HFFc6 (cell line): ENCODE results near the gene SNAPC4. TPM values are rescaled to one million over a fixed set of nuclear protein-coding genes. Genes with fewer than 3 reads are reported as not detected.

Experiments
- DNase-seq: peaks from one replicate; pipeline ENCODE4 v3.0.0-alpha.2; 2018
- H3K27ac Mint-ChIP-seq: 2 replicates; pipeline ENCODE4 v1.8.0; 2020; ENCODE audit warnings: mild to moderate bottlenecking, mixed read lengths
- H3K27me3 Mint-ChIP-seq: 2 replicates; pipeline ENCODE4 v1.8.0; 2021; ENCODE audit warnings: mild to moderate bottlenecking, moderate library complexity, mixed read lengths; ENCODE audit not compliant: insufficient read depth
- H3K36me3 Mint-ChIP-seq: 2 replicates; pipeline ENCODE4 v1.8.0; 2021; ENCODE audit warnings: low read depth, mixed read lengths
- H3K4me1 Mint-ChIP-seq: 2 replicates; pipeline ENCODE4 v1.8.0; 2020; ENCODE audit warnings: low read depth, mixed read lengths
- H3K4me3 Mint-ChIP-seq: 2 replicates; pipeline ENCODE4 v1.8.0; 2020; ENCODE audit warnings: mild to moderate bottlenecking, moderate library complexity, mixed read lengths
- H3K9me3 Mint-ChIP-seq: 2 replicates; pipeline ENCODE4 v1.8.0; 2020; ENCODE audit warnings: mild to moderate bottlenecking, mixed read lengths
- CTCF ChIP-seq: fragments of 200-600 bp; sonication (generic); IDR thresholded peaks from 2 replicates; pipeline ENCODE4 v1.5.0; 2021; ENCODE audit warnings: antibody characterized with exemption, mild to moderate bottlenecking
- total RNA-seq, 6 experiments: library from RNA; stranded (reverse); fragmentation: NEBNext Ultra II Directional; extraction: Animal tissue kit (Norgen Biotek cat#: 25700); gene quantifications; 2 replicates in 1 of 6; 3 replicates in 5 of 6; pipeline ENCODE4 v1.2.3, GENCODE V29; 2021

Gene SNAPC4
- total RNA-seq, 6 experiments from 2014 or later = 6.2 to 9.4 (median 6.5) TPM

GRCh38 chr9:136441191-136441680, 41.3 kb upstream of the SNAPC4 start:
- Mint-ChIP-seq H3K4me1 (peaks cover 25% of the 10 kb centered on the region), H3K27me3 (peaks cover 4% of the 10 kb centered on the region; the same call in 1 of the 2 replicates), H3K4me3 (no peak overlapping the region), H3K36me3 (peaks cover 12% of the 10 kb centered on the region), H3K9me3 (no peaks in the 10 kb centered on the region), H3K27ac (0 out of 2 replicates have a peak overlapping the region, but pooled peaks have one; percentile 60)
- no peak for TF ChIP-seq CTCF
- DNase-seq = peak; percentile 11

- peak within 1 kb of the TSS; percentile 93 for H3K4me3 Mint-ChIP-seq
- DNase-seq = peak; percentile 36
- H3K27me3 Mint-ChIP-seq = peaks cover 7% of the 10 kb centered on the region; the same call in 1 of the 2 replicates
- peak; percentile 76 for TF ChIP-seq CTCF
- peak within 1 kb of the TSS; percentile 29 for H3K27ac Mint-ChIP-seq
- H3K9me3 Mint-ChIP-seq = no peaks in the 10 kb centered on the region
- peaks cover 26% of the 10 kb centered on the region for H3K4me1 Mint-ChIP-seq
- H3K36me3 Mint-ChIP-seq = peaks cover 17% of the 10 kb centered on the region
Measured at GRCh38 chr9:136439481-136440408, 39.8 kb upstream of the SNAPC4 start, which contains the start of gene INPP5E. Gene INPP5E (minus strand): TSS chr9:136439845. CDS start chr9:136439419, 426 bp downstream.

- H3K9me3 Mint-ChIP-seq = no peaks in the 10 kb centered on the region
- peaks cover 26% of the 10 kb centered on the region for H3K4me1 Mint-ChIP-seq
- H3K36me3 Mint-ChIP-seq = peaks cover 17% of the 10 kb centered on the region
- H3K27ac Mint-ChIP-seq = peak overlapping the region; percentile 71; the same call in 1 of the 2 replicates
- peaks cover 7% of the 10 kb centered on the region; the same call in 1 of the 2 replicates for H3K27me3 Mint-ChIP-seq
- H3K4me3 Mint-ChIP-seq = peak overlapping the region; percentile 93
- peak; percentile 19 for DNase-seq
- TF ChIP-seq CTCF = no peak
Measured at GRCh38 chr9:136438548-136439480, 38.8 kb upstream of the SNAPC4 start.

- no peak for TF ChIP-seq CTCF
- Mint-ChIP-seq H3K4me1 (peaks cover 26% of the 10 kb centered on the region), H3K27ac (peak overlapping the region; percentile 71), H3K27me3 (peaks cover 9% of the 10 kb centered on the region; the same call in 1 of the 2 replicates), H3K9me3 (no peaks in the 10 kb centered on the region), H3K36me3 (peaks cover 17% of the 10 kb centered on the region), H3K4me3 (peak overlapping the region; percentile 93)
- no peak for DNase-seq
Measured at GRCh38 chr9:136437839-136438547, 38.0 kb upstream of the SNAPC4 start.
